GM12878 (cell line): ENCODE data around the gene SETD4. TPM values are rescaled to one million over a fixed set of nuclear protein-coding genes. Genes with fewer than 3 reads are reported as not detected.
"Not testable (repeated sequence)": the region's sequence is repeated elsewhere in the genome, so short reads cannot be mapped to it uniquely, and the experiment has no call there.

Source experiments
- ATAC-seq: fragments of 200-7000 bp; cut with Tn5 transposase; 3 replicates; pipeline ENCODE4 v1.9.1; 2020; ENCODE audit warnings: mild to moderate bottlenecking, moderate library complexity
- BruUV-seq: library from RNA; stranded (reverse); fragments of 400-500 nt; replicated peaks from 2 replicates; lab custom pipeline; 2021; lab: Mats Ljungman, UMichigan
- CTCF ChIA-PET: fragments of 300-600 bp; sonication (Branson Sonifier 250); formaldehyde crosslinking; extraction: SDS; loops from one replicate; lab custom pipeline; 2021; ENCODE audit warnings: inconsistent platforms; lab: Yijun Ruan, JAX
- POLR2A ChIA-PET: fragments of 350-600 bp; formaldehyde crosslinking; extraction: SDS; loops from one replicate; lab custom pipeline; 2021; ENCODE audit warnings: inconsistent platforms; lab: Charles Lee
- RAD21 ChIA-PET: fragments of 300-600 bp; sonication (Branson Sonifier 250); formaldehyde crosslinking; loops from one replicate; lab custom pipeline; 2023; ENCODE audit warnings: antibody characterized with exemption; ENCODE audit not compliant: unreplicated experiment; lab: Charles Lee
- SMC1A ChIA-PET: fragments of 300-600 bp; sonication (Branson Sonifier 250); formaldehyde crosslinking; loops from one replicate; lab custom pipeline; 2023; ENCODE audit not compliant: unreplicated experiment, uncharacterized antibody; lab: Charles Lee
- DNase-seq: peaks from one replicate; pipeline ENCODE4 v3.0.0-alpha.2; 2011; ENCODE audit warnings: low read depth, low spot score
- FAIRE-seq: peaks from 3 replicates; lab custom pipeline; 2011; peaks lifted over from hg19 to GRCh38; lab: Jason Lieb, UNC
- H2AFZ ChIP-seq: 2 replicates; pipeline ENCODE4 v1.6.0; 2011; ENCODE audit warnings: low read depth, low read length, control low read depth; ENCODE audit not compliant: control insufficient read depth
- H3K27ac ChIP-seq: 2 replicates; pipeline ENCODE4 v1.5.1; 2011; ENCODE audit warnings: control low read depth; ENCODE audit not compliant: control insufficient read depth, insufficient read depth
- H3K27me3 ChIP-seq, 2 experiments: replicated peaks in 1 of 2; 2 replicates each; pipeline versions ENCODE4 v1.6.0 to v1.6.1; 2011; ENCODE audit warnings: low read length in 1 of 2; ENCODE audit not compliant: control insufficient read depth in 2 of 2, insufficient read depth in 2 of 2
- H3K36me3 ChIP-seq, 2 experiments: 2 replicates each; pipeline ENCODE4 v1.5.1; 2011; ENCODE audit warnings: low read length in 1 of 2; ENCODE audit not compliant: control insufficient read depth in 2 of 2, insufficient read depth in 2 of 2
- H3K4me1 ChIP-seq: 2 replicates; pipeline ENCODE4 v1.6.1; 2011; ENCODE audit warnings: mild to moderate bottlenecking, low read length, moderate library complexity, mixed read lengths; ENCODE audit not compliant: control insufficient read depth, insufficient read depth
- H3K4me2 ChIP-seq: 2 replicates; pipeline ENCODE4 v1.6.0; 2011; ENCODE audit warnings: control low read depth; ENCODE audit not compliant: control insufficient read depth, insufficient read depth
- H3K4me3 ChIP-seq: fragments of 200-600 bp; sonication (generic); 2 replicates; pipeline ENCODE4 v1.5.1; 2016
- H3K79me2 ChIP-seq: 2 replicates; pipeline ENCODE4 v1.6.0; 2011; ENCODE audit warnings: low read length; ENCODE audit not compliant: control insufficient read depth, insufficient read depth
- H3K9ac ChIP-seq: 2 replicates; pipeline ENCODE4 v1.8.0; 2011; ENCODE audit warnings: low read length, control low read depth, mixed read lengths; ENCODE audit not compliant: control insufficient read depth, insufficient read depth
- H3K9me3 ChIP-seq: replicated peaks from 3 replicates; pipeline ENCODE4 v1.5.1; 2011; ENCODE audit warnings: mild to moderate bottlenecking, low read length; ENCODE audit not compliant: control insufficient read depth, insufficient read depth
- H4K20me1 ChIP-seq: 2 replicates; pipeline ENCODE4 v1.6.0; 2011; ENCODE audit not compliant: control insufficient read depth, insufficient read depth
- E2F8 ChIP-seq: fragments of 450-650 bp; IDR thresholded peaks from 2 replicates; pipeline ENCODE4 v1.6.1; 2018; ENCODE audit warnings: mild to moderate bottlenecking, low read depth, moderate library complexity; ENCODE audit not compliant: partially characterized antibody
- MTA2 ChIP-seq: fragments of 450-650 bp; IDR thresholded peaks from 2 replicates; pipeline ENCODE4 v1.6.1; 2016; ENCODE audit warnings: low read depth, mild to moderate bottlenecking, moderate library complexity
- RB1 ChIP-seq: fragments of 450-650 bp; formaldehyde crosslinking; IDR thresholded peaks from 2 replicates; pipeline ENCODE4 v1.6.1; 2017; ENCODE audit warnings: mild to moderate bottlenecking, borderline replicate concordance
- REST ChIP-seq: IDR thresholded peaks from 2 replicates; pipeline ENCODE4 v1.6.1; 2012; ENCODE audit warnings: mild to moderate bottlenecking, low read depth, low read length
- WGBS: methylation state at CpG from one replicate; pipeline ENCODE4 v1.1.6; 2016; ENCODE audit warnings: low lambda C conversion rate; ENCODE audit not compliant: insufficient replicate concordance, insufficient coverage; ENCODE audit errors: missing lambda C conversion rate; 5-methylcytosine and 5-hydroxymethylcytosine counted together
- in situ Hi-C: fragments of 300-500 bp; cut with MboI; formaldehyde crosslinking; loops from 9 replicates; pipeline ENCODE4 v1.14.3; 2018; ENCODE audit warnings: mixed read lengths
- intact Hi-C: fragments of 100-400 bp; cut with micrococcal nuclease; formaldehyde crosslinking; loops from one replicate; pipeline ENCODE4 v1.14.2; 2022; ENCODE audit not compliant: unreplicated experiment
- polyA plus RNA-seq, 11 experiments: library from polyadenylated mRNA; depleted of rRNA in 4 of 11; unstranded in 6 of 11; stranded (reverse) in 5 of 11; fragments of >200 nt; fragmentation: Nextera tagmentation in 4 of 11; fragmentation: Illumina TruSeq in 1 of 11; extraction: Ambion mirVana in 4 of 11; extraction: Trizol in 1 of 11; gene quantifications; 1 replicate in 1 of 11; 2 replicates in 10 of 11; pipeline versions ENCODE4 v1.2.1 to v1.2.3, GENCODE V29; 2011 to 2016; ENCODE audit warnings: inconsistent platforms in 2 of 11, missing spikeins in 2 of 11, low read depth in 1 of 11
- total RNA-seq, 4 experiments: library from RNA; depleted of rRNA in 3 of 4; stranded (reverse); fragments of >200 nt in 3 of 4; fragmentation: Illumina TruSeq in 1 of 4; extraction: Trizol in 1 of 4; gene quantifications; 2 replicates each; pipeline versions ENCODE4 v1.2.1 to v1.2.3, GENCODE V29; 2013 to 2021

SETD4 gene
- total and polyA plus RNA-seq, 10 of the 15 experiments (the other 5 are each of a cell fraction or from before 2014, with no cell fraction given), result 10.3 to 37.0 (median 18.6) TPM

- TF ChIP-seq MTA2 (no peak), E2F8 (no peak), RB1 (no peak), REST (no peak)
Observed at GRCh38 chr21:36075171-36075570, 14.8 kb upstream of the SETD4 start (continued).

GRCh38 chr21:36073911-36074310, 13.6 kb upstream of the SETD4 start:
- CTCF ChIA-PET, result interaction anchor here (0.9 to 1.3 kb wide), 2 partner anchors 27 to 49 kb away, joined by 3 to 5 read pairs; no protein-coding TSS in a partner anchor
- in situ Hi-C loops, result not testable (repeated sequence)

More at GRCh38 chr21:36073911-36074310, 13.6 kb upstream of the SETD4 start:
- H3K9me3 ChIP-seq, RAD21 ChIA-PET, H4K20me1 ChIP-seq, BruUV-seq, FAIRE-seq, H2AFZ ChIP-seq, DNase-seq, H3K36me3 ChIP-seq, H3K79me2 ChIP-seq, H3K9ac ChIP-seq, H3K27ac ChIP-seq, SMC1A ChIA-PET, intact Hi-C loops, H3K4me2 ChIP-seq, ATAC-seq, H3K27me3 ChIP-seq, H3K4me3 ChIP-seq: not testable (repeated sequence)
- POLR2A ChIA-PET, result interaction anchor here (0.6 kb wide), 1 partner anchor 10 kb away, joined by 5 read pairs; no protein-coding TSS in a partner anchor
- peaks cover 20% of the 10 kb centered on the region for H3K4me1 ChIP-seq
- 95% methylated on average over 4 of the region's 5 CpGs for WGBS
